Skin of body (tissue), 2 donors: Measurements from ENCODE around the gene GALNT9. TPM values are rescaled to one million over a fixed set of nuclear protein-coding genes. Genes with fewer than 3 reads are reported as not detected.

Experiments used
- DNase-seq: peaks from one replicate; lab custom pipeline; 2025; lab: John Stamatoyannopoulos, UW
- total RNA-seq: library from RNA; depleted of rRNA; stranded (reverse); fragments of >200 nt; gene quantifications from one replicate; pipeline ENCODE4 v1.2.3, GENCODE V29; 2014

GALNT9 gene
- total RNA-seq, 1 donor from 2014 or later: 0.20 TPM

DNA sequence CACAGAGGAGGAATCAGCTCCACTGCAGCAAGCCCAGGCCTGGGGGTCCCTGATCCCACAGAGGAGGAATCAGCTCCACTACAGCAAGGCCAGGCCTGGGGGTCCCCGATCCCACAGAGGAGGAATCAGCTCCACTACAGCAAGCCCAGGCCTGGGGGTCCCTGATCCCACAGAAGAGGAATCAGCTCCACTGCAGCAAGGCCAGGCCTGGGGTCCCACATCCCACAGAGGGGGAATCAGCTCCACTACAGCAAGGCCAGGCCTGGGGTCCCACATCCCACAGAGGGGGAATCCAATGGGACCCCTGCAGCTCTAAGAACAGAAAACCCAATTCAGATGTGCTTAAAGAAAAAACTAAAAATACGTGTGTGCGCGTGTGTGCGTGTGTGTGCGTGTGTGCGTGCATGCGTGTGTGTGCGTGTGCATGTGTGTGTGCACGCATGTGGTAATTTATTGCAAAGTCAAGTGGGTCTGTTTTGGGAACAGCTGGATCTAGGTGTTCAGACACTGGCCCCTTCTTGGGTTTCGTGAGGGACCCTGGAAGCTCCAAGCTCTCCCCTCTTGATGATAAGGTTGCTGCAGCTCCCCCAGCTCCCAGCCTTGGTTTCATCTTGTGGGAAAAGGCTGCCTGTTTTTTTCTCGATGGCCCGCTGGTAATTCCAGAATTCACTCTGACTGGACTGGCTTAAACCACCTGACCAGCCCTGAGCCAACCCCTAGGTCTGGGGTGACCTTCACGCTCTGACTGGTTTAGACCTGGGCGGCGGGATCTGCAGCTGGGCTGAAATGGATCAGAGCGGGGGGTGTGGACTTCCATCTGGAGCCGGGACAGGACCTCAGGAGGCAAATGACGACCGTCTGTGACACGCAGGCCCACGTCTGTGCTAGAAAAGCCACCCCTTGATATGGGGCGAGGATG, 47.1 kb downstream of the GALNT9 start:
- DNase-seq: no peak

- DNase-seq: no peak
Measured at GRCh38 chr12:132281038-132281437, 48.4 kb downstream of the GALNT9 start.

GRCh38 chr12:132280406-132280805, 49.0 kb downstream of the GALNT9 start:
- DNase-seq: no peak

GRCh38 chr12:132279930-132280329, 49.5 kb downstream of the GALNT9 start:
- DNase-seq: no peak

- peak; percentile 44 for DNase-seq
Measured at GRCh38 chr12:132279184-132279889, 50.1 kb downstream of the GALNT9 start.

GRCh38 chr12:132278401-132279183, 50.8 kb downstream of the GALNT9 start:
- DNase-seq: no peak

DNA sequence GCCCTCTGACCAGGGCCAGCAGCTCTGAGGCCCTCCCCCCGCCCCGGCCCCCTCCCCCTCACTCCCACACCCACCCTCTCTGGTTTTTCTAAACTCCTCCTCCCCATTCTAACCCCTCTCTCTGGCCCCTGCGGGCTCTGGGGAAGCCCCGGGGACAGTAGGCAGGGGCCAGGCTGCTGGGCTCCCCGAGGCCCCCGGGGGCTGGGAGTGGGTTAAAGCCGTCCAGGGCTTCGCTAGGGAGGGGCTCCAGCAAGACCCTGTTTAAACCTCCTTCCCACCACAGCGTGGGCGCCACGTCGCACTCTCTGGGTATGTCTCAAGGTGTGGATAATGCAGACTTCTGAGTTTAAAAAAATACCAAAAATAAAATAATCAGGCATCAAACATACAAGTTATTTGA, 51.4 kb downstream of the GALNT9 start:
- DNase-seq: no peak

DNA sequence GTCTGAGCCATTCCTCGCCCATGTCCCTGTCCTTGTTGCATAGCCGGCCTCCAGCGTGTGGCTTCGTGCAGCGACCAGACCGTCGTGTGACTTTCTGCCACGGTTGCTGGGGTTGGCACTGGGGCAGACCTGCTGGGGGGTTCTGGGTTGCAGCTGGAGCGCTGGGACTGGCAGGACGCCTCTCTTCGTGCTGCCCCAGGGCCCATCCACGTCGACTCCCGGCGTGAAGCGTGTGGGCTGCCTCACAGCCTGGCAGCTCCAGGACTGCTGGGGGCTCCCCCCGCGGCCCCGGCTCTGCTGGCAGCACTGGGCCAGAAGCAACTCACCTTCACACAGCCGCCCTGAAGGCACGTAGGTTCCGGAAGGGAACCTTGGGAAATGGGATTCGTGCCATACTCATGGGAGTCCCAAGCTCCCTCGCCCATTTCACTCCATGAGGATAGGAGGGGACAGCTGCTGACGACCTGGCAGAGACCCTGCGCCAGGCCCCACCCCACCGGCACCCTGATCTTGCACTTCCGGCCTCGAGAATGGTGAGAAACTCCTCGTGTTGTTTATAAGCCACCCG, 51.9 kb downstream of the GALNT9 start:
- DNase-seq: no peak

- no peak for DNase-seq
Measured at GRCh38 chr12:132276827-132277373, 52.5 kb downstream of the GALNT9 start.

DNA sequence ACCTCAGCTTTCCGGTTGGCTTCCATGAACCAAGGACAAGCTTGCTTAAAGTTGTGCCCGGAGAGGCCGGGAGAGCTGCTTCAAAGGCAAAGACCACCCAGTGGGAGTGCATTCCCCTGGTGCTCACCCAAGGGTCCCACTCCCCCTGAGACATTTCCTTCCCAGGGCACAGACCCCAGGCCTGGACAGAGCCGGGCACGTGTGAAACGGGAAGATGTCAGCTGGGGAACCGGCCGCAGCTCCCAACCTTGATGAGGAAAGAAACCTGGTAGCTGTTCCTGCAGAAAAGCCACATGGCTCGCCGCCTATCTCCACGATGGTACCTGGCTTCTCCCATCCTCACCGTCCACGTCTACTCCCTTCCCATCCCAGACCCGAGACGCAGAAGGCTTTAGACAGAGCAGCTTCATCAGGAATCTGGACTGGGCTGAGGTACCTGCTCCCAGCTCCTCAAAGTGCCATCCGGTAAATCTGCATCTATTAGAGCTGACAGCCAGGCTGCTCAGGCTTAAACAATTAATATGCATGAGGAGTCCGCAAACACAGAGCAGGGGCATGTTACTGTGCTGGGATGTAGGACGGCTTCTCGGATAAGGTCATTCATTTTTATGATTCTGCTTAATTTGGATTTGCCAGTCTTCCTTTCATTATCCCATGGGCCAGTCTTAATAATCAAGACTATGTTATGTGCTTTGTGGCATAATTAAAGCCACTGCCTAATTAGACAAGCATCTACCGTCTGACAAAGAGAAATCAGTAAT, 53.1 kb downstream of the GALNT9 start:
- DNase-seq: no peak

DNA sequence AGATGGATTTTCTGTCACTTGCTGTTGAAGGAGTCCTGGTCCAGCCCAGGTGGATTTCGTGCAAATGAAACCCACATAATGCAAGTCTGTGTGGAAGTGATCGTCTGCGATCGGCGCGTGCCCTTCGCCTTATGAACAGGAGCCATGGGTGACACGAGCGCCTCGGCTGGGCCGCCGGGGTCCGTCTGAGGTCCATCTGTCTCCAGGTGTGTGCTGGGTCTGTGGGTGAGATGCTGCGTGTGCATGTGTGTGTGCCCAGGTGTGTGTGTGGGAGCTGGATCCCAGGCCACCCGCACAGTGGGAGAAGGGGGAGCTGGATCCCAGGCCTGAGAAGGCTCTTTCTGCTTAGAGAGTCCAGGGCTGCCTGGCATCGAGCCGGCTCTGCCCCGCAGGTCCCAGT, 53.8 kb downstream of the GALNT9 start:
- DNase-seq: no peak

DNA sequence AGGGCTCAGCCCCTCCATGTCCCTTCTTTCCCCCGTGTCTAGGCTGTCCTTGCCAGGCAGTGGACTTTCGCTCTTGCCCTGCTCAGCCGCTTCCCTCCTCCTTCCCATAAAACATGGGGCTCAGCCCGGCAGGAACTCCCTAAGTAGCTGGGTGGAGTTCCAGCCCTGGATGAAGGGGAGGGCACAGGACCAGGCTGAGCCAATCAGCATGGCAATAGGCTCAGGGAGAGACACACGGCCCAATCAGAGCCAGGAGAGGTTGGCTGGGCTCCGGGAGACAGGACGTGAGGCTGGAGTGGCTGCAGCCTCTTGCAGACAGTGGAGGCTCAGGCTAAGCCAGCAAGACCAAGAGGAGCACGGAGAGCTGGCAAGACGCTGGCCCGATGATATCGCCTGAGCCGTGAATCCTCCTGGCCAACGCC, 54.3 kb downstream of the GALNT9 start:
- peak; percentile 49 for DNase-seq

DNA sequence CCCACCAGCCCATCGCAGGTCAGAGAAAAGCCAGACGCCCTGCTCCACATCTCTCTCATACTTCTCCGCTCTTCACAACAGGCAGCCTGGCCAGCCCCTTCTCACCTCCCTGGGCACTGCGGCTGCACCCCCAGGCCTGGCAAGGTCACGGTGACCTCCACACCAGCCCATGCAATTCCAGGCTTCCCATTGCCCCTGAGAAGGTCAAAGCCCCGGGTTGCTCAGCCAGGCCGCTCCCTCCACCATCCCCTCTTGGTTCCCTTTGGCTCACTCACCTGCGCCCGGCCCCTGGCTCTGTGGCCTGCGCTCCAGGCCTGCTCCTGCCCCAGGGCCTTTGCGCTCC, 55.4 kb downstream of the GALNT9 start:
- DNase-seq: no peak

GRCh38 chr12:132272711-132273110, 56.7 kb downstream of the GALNT9 start:
- DNase-seq: no peak

GRCh38 chr12:132271755-132272092, 57.7 kb downstream of the GALNT9 start:
- no peak for DNase-seq

- no peak for DNase-seq
Measured at GRCh38 chr12:132270969-132271754, 58.2 kb downstream of the GALNT9 start.

GRCh38 chr12:132270516-132270915, 58.9 kb downstream of the GALNT9 start:
- DNase-seq: no peak

- DNase-seq: no peak
Measured at GRCh38 chr12:132269271-132269968, 60.0 kb downstream of the GALNT9 start.

DNA sequence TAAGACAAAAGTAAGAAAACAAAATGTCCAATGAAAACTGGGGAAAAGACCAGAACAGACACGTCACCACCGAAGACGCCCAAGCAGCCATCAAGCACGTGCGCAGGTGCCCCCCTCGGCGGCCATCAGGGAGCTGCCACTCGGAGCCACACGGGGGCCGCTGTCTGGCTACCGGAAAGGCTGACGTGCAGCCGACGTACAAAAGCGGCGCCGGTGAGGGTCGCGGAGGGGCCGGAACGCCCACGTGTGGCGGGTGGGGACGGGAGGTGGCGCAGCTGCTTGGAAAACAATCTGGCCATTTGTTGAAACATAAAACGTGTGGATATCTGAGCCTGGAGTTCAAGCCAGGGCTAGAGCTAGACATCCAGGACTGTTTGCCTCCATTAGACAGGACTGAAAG, 60.7 kb downstream of the GALNT9 start:
- no peak for DNase-seq
